Measurements from ENCODE around the gene FNTB.

The FNTB gene

DNA sequence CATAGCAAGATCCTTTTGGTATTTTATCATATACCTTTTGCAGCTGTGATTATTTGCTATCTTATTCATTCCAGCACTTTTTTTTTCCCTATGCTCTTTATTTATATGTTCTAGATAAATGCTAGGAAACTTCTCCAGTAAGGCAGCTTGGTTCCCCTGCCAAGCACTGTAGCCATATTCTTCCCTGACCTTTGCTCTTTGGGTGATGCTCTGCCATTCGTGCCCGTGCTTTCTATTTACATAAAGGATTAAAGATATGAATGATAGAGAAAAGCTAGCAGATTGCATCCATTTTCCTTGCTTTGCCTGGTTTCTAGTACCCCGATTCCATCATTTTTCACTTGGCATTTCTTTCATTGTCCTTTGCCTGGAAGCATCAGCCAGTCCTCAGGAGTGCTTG, 42.2 kb downstream of the FNTB start:
- no peak for TF ChIP-seq GATA2 (IDR thresholded peaks at IDR 0.05; ENCODE audit: low read depth, low read length)
- no peak for TF ChIP-seq GATA3 (IDR thresholded peaks at IDR 0.05; ENCODE audit: low read depth, low read length)

DNA sequence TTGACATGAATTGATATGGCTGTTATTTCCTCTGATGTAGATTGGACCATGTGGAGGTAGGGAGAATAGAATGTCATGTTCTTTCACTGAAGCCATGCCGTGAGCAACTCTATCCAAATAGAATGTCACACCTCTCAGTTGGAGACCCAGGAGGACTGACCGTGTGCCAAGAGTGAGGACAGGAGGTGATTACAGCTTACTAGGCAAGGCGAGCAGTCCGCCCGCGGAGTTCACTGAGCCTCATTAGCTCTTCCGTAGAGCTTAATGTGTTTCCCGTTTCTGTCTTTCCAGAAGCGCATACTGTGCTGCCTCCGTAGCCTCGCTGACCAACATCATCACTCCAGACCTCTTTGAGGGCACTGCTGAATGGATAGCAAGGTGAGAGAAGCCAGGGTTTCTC, 45.6 kb downstream of the FNTB start:
- TF ChIP-seq GATA3 (IDR thresholded peaks at IDR 0.05; ENCODE audit: low read depth, low read length) (no peak), GATA2 (IDR thresholded peaks at IDR 0.05; ENCODE audit: low read depth, low read length) (no peak)

DNA sequence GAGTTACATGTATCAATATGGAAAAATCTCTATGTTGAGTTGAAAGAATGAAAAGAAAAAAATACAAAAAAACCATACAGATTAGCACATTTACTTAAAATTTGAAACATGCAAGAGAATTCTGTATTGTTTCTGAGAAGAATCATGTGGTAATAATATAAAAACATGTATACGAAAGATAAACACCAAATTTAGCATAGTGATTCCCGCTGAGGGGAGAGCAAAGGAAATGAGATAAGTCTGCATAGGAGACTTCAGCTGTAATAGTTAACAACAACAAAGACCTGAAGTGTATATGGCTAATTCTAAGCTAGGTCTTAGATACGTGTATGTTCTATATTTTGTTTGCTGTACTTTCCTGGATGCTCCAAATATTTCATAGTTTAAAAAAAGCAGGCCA, 46.5 kb downstream of the FNTB start:
- TF ChIP-seq GATA3 (IDR thresholded peaks at IDR 0.05; ENCODE audit: low read depth, low read length) = no peak
- no peak for TF ChIP-seq GATA2 (IDR thresholded peaks at IDR 0.05; ENCODE audit: low read depth, low read length)

DNA sequence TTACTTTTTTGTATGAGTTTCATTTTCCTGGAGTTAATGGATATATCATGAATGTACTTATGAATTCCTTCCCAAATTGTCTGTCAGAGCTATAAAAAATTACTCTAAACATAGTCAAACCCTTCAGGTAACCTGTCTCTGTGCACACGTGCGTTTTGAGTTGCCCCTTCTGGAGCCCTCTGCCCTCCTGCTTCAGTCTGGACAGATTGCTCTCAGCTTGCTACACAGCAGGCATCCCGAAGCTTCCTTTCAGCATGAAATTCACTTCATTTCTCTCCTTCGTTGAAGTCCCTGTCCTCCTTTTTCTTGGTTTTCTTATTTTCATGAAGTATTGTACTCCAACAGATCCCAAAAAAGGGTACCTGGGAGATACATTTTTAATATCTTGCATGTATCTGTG, 47.3 kb downstream of the FNTB start:
- no peak for TF ChIP-seq GATA3 (IDR thresholded peaks at IDR 0.05; ENCODE audit: low read depth, low read length)
- TF ChIP-seq GATA2 (IDR thresholded peaks at IDR 0.05; ENCODE audit: low read depth, low read length) = no peak

DNA sequence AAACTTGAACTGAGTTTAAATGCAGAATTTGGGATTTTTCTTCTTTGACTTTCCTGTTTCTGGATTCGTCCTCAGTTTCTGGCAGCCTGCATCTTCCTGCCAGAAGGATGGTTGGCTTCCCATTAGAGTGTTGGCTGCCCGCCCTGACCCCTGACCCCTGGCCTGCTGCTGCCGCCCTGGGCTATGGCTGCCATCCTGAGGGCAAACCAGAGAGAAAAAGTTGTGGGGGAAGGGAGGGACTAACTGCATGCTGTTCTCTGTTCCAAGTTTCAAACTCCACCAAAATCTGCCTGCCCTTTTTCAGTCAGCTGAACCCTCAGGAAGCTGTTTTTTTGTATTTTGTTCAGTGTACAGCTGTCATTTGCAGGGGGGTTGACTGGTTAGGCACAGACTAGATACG, 48.4 kb downstream of the FNTB start:
- TF ChIP-seq GATA3 (IDR thresholded peaks at IDR 0.05; ENCODE audit: low read depth, low read length) (no peak), GATA2 (IDR thresholded peaks at IDR 0.05; ENCODE audit: low read depth, low read length) (no peak)

DNA sequence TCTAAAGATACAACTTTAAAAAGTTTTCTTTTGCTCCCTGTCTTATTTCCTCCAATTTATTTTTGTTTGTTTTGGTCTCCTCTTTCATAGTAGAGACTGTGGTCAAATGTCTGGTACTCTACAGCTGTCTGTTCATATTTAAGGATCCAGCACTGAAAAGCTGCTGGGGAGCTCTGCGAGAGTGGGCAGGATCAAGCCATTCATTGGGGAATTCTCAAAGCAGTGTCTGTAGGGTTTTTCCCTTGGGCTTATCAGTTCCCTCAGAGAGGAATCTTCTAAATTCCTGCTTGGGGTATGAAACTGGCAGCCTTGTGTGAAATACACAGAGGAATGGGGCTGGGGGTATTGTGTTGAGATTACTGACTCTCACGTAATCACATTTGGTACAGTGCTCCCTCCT, 52.3 kb downstream of the FNTB start:
- TF ChIP-seq GATA3 (IDR thresholded peaks at IDR 0.05; ENCODE audit: low read depth, low read length) (no peak), GATA2 (IDR thresholded peaks at IDR 0.05; ENCODE audit: low read depth, low read length) (no peak)

DNA sequence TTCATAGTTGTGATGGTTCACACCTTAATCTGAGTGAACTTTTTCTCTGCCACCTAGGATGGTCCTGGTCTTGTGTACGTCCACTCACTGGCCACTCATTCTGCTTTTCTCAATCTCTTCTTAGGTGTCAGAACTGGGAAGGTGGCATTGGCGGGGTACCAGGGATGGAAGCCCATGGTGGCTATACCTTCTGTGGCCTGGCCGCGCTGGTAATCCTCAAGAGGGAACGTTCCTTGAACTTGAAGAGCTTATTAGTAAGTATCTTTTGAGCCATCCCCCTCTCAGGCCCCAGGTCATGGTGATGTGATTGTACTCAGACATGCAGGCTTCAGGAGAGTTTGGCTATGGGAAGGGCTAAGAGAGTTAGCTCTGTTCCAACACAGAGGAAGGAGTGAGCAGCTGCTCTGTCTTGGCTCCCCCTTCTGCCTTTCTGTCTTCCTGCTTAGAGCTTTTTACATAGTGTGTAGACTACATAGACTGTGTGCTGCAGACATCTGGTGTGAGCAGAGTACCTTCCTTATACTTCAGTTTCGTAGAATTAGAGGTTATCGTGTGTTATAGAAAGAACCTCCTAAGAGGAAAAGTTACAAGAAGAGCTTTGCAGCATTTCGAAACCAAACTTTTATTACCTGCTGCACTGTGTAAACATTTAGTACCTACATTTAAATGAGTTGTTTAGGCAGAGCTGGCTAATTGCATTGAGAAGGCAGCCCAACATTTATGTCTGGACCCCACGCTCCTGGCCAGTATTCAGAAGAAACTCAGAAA, 54.2 kb downstream of the FNTB start:
- TF ChIP-seq GATA3 (IDR thresholded peaks at IDR 0.05; ENCODE audit: low read depth, low read length) (no peak), GATA2 (IDR thresholded peaks at IDR 0.05; ENCODE audit: low read depth, low read length) (no peak)

DNA sequence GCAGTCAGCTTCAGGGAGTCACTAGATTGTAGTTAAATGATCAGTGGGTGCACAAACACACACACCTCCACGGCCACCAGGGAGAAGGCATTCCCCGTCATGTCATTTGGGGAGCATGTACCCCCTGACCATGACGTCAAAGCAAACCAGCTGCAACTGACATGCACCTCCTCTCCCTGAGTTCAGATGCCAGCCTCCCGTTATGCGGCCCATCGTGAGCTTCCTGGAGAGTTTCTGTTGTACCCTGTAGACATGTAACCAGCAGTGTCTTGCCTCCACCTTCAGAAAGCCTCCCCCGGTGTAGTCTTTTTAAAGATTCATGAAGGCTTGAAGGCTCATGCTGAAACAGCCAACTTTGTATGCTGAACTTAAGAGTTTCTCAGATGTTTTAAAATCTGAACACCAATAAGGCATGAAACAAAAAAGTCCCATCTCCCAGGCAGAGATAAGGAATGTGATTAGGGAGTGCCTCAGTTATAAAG, 54.8 kb downstream of the FNTB start:
- TF ChIP-seq GATA2 (IDR thresholded peaks at IDR 0.05; ENCODE audit: low read depth, low read length) (no peak), GATA3 (IDR thresholded peaks at IDR 0.05; ENCODE audit: low read depth, low read length) (no peak)

DNA sequence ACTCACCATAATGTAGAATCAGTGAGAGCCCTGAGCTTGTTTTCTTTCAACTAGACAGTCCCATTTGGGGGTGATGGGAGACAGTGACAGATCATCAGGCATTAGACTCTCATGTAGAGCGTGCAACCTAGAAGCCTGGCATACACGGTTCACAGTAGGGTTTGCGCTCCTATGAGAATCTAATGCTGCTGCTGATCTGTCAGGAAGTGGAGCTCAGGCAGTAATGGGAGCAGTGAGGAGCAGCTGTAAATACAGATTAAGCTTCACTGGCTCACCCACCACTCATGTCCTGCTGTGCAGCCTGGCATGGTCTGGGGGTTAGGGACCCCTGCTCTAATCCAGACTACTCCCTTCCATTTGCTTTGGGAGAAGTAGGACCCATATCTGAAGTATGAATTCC, 55.6 kb downstream of the FNTB start:
- TF ChIP-seq GATA2 (IDR thresholded peaks at IDR 0.05; ENCODE audit: low read depth, low read length) (no peak), GATA3 (IDR thresholded peaks at IDR 0.05; ENCODE audit: low read depth, low read length) (no peak)

DNA sequence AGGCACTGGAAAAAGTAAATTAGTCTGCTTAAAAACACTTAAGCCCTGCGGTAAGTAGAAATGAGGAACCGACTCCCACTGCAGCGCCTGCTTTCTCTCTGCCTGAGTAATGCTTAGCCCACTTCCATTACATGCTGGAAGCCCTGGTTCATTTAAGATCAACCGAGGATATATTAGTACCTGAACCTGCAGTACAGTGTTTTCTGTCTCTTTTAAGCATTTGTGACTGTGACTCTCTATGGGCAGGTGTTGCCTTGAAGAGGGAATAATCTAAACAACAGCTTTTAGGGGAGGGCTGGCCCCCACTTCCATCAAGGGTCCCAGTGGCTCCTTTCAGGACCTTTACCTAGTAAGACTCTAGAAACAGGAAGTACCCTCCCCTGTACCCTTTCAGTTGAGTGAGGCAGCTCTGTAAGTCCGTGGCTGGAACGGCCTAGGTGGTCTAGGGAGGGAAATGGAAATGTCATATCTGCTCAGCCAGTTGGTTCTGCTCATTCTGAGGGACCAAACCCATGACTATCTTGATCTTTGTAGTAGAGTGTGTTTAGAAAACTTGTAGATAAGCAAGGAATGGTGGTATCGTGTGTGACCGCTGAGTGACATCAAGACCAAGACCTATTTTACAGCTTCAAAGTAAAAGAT, 56.2 kb downstream of the FNTB start:
- no peak for TF ChIP-seq GATA2 (IDR thresholded peaks at IDR 0.05; ENCODE audit: low read depth, low read length)
- TF ChIP-seq GATA3 (IDR thresholded peaks at IDR 0.05; ENCODE audit: low read depth, low read length) = no peak

DNA sequence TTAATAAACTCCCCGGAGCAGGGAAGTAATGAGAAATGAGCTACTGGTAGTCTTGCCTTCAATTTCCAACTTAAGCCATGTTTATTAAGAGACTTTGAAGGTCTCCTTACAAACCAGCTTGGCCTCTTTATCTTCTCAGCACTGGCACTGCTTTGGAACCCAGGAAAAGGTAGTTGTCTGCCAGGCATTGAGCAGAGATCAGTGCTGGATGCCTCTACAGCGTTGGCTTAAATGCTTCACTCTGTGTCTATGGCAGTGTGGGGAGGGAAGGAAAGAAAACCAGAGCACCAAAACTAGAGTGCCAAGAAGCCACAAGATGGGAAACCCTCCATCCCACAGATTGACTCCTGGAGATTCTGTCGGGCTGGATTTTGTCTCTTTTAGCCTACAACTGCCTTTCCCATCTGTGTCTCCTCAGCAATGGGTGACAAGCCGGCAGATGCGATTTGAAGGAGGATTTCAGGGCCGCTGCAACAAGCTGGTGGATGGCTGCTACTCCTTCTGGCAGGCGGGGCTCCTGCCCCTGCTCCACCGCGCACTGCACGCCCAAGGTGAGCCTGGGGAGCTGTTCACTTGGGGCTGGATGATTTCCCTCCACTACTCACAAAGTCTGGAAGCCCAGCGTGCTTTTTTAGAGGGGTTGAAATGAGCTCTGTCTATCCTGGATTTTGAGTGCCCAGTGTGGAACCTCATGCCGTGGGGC, 57.3 kb downstream of the FNTB start:
- no peak for TF ChIP-seq GATA2 (IDR thresholded peaks at IDR 0.05; ENCODE audit: low read depth, low read length)
- no peak for TF ChIP-seq GATA3 (IDR thresholded peaks at IDR 0.05; ENCODE audit: low read depth, low read length)

DNA sequence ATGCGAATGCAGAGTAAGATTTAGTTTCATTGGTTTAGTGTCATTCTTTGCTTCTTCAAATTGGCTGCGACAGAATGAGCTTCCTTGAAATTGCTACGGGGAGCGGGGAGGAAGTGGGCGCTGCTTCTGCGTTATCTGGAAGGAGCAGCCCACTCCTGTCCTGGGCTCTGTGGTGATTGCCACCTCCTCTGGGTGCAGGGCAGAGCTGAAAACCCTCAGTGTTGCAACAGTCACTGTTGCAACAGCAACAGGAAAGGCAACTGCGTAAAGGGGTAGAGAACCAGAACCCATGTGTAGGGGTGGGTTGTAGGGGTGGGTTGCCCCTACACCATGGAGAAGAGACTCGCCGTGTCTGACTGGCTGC, 57.9 kb downstream of the FNTB start:
- TF ChIP-seq GATA2 (IDR thresholded peaks at IDR 0.05; ENCODE audit: low read depth, low read length) (no peak), GATA3 (IDR thresholded peaks at IDR 0.05; ENCODE audit: low read depth, low read length) (no peak)

DNA sequence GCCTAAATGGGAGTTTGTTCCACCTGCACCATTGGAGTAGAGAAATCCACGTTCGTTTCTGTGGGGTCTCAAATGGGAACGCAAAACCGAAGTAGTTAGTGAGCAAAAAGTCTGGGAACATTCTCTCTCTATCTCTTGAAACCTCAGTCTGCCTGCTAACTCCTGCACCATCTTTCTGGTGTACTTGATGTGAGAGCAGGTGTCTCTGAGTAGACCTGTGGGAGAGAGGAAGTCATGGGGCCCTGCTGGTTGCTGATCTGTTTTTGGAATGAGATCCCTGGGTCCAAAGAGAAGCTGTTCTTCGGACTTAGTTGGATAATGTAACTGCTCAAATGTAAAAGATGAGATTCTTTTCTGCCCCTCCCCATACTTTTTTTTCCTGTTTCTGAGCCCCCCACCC, 58.3 kb downstream of the FNTB start:
- TF ChIP-seq GATA3 (IDR thresholded peaks at IDR 0.05; ENCODE audit: low read depth, low read length) = no peak
- TF ChIP-seq GATA2 (IDR thresholded peaks at IDR 0.05; ENCODE audit: low read depth, low read length) = no peak

DNA sequence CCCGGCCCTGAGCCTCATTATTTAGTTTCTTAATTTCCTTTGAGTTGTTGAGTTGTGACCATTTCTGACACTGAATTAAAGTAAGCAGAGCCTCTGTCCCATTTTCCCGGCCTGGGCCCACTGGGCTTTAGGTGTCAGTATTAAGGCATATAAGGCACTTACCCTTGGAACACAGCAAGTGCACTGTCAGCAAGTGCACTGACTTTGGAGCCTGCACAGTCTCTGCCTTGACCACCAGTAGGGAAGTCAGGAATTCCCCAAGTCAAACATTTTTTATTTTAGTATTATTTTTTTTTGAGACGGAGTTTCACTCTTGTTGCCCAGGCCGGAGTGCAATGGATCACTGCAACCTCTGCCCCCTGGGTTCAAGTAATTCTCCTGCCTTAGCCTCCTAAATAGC, 59.0 kb downstream of the FNTB start:
- TF ChIP-seq GATA3 (IDR thresholded peaks at IDR 0.05; ENCODE audit: low read depth, low read length) (no peak), GATA2 (IDR thresholded peaks at IDR 0.05; ENCODE audit: low read depth, low read length) (no peak)

DNA sequence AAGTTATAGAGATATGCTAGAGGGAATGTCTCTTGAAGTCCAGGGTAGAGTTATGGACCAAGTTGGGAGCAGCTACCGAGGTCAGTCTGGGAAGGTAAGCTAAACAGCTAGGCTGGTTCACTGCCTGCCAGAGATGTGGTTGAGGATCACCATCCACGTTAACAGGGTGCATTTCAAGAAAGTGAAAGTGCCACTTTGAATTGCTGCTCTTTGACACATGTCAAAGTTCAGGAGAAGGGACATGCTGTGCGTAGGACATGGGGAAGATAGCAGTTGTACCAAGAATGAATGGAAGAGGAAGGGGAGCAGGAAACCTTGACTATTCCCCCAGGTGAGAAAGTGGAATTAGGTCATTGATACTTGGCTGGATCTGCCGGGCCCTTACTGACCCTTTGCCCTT, 66.1 kb downstream of the FNTB start:
- TF ChIP-seq GATA3 (IDR thresholded peaks at IDR 0.05; ENCODE audit: low read depth, low read length) (no peak), GATA2 (IDR thresholded peaks at IDR 0.05; ENCODE audit: low read depth, low read length) (no peak)
